WTC11 (cell line): Measurements from ENCODE around the gene NT5C1A. TPM values are rescaled to one million over a fixed set of nuclear protein-coding genes. Genes with fewer than 3 reads are reported as not detected.
A peak's percentile ranks its signal among the peaks of the same experiment; 100 is the strongest.

Source experiments
- ATAC-seq: fragments of 200-7000 bp; cut with Tn5 transposase; 2 replicates; pipeline ENCODE4 v1.10.0; 2021; ENCODE audit warnings: mild to moderate bottlenecking, moderate library complexity
- CTCF ChIA-PET: fragments of 300-600 bp; sonication (Branson Sonifier 250); formaldehyde crosslinking; loops from one replicate; lab custom pipeline; 2021; ENCODE audit warnings: antibody characterized with exemption; lab: Charles Lee
- POLR2A ChIA-PET: fragments of 350-600 bp; sonication (Branson Sonifier 250); formaldehyde crosslinking; loops from one replicate; lab custom pipeline; 2021; ENCODE audit warnings: antibody characterized with exemption; lab: Charles Lee
- DNase-seq: peaks from one replicate; pipeline ENCODE4 v3.0.0; 2021; ENCODE audit warnings: low spot score
- H3K27ac Mint-ChIP-seq: 2 replicates; pipeline ENCODE4 v1.8.0; 2021; ENCODE audit warnings: mixed read lengths
- H3K27me3 Mint-ChIP-seq: 2 replicates; pipeline ENCODE4 v1.8.0; 2021; ENCODE audit warnings: low read depth, mild to moderate bottlenecking, moderate library complexity, mixed read lengths
- H3K36me3 Mint-ChIP-seq: 2 replicates; pipeline ENCODE4 v1.8.0; 2021; ENCODE audit warnings: mixed read lengths
- H3K4me1 Mint-ChIP-seq: 2 replicates; pipeline ENCODE4 v1.8.0; 2022; ENCODE audit warnings: mixed read lengths
- H3K4me3 Mint-ChIP-seq: 2 replicates; pipeline ENCODE4 v1.8.0; 2021; ENCODE audit warnings: mild to moderate bottlenecking, moderate library complexity, mixed read lengths
- H3K9me3 Mint-ChIP-seq: 2 replicates; pipeline ENCODE4 v1.8.0; 2021; ENCODE audit warnings: mixed read lengths
- ELF4 ChIP-seq: sonication (generic); formaldehyde crosslinking; IDR thresholded peaks from 2 replicates; pipeline ENCODE4 v1.8.1; 2022; ENCODE audit warnings: low read depth, mild to moderate bottlenecking, moderate library complexity, missing genetic modification reagents
- EMX1 ChIP-seq: fragments of 250-450 bp; sonication (Bioruptor Pico); IDR thresholded peaks from 2 replicates; pipeline ENCODE4 v1.8.0; 2021; ENCODE audit warnings: mild to moderate bottlenecking
- FOXK1 ChIP-seq: sonication (generic); formaldehyde crosslinking; IDR thresholded peaks from 2 replicates; pipeline ENCODE4 v1.8.0; 2022; ENCODE audit warnings: mild to moderate bottlenecking, moderate library complexity, missing genetic modification reagents
- NFYB ChIP-seq: sonication (generic); formaldehyde crosslinking; conservative IDR thresholded peaks from 2 replicates; pipeline ENCODE4 v1.8.0; 2022; ENCODE audit warnings: low read depth, missing genetic modification reagents
- NR2C2 ChIP-seq: sonication (generic); formaldehyde crosslinking; IDR thresholded peaks from 2 replicates; pipeline ENCODE4 v1.8.0; 2022; ENCODE audit warnings: mild to moderate bottlenecking, missing genetic modification reagents
- OVOL2 ChIP-seq: fragments of 250-450 bp; sonication (Bioruptor Pico); IDR thresholded peaks from 2 replicates; pipeline ENCODE4 v1.9.0; 2021; ENCODE audit warnings: mild to moderate bottlenecking, borderline replicate concordance
- SMAD3 ChIP-seq: sonication (generic); formaldehyde crosslinking; IDR thresholded peaks from 2 replicates; pipeline ENCODE4 v1.8.0; 2022; ENCODE audit warnings: missing genetic modification reagents, mild to moderate bottlenecking, borderline replicate concordance
- TEAD1 ChIP-seq: sonication (generic); formaldehyde crosslinking; IDR thresholded peaks from 2 replicates; pipeline ENCODE4 v1.8.0; 2022; ENCODE audit warnings: mild to moderate bottlenecking, missing genetic modification reagents
- ZNF138 ChIP-seq: sonication (generic); formaldehyde crosslinking; conservative IDR thresholded peaks from 2 replicates; pipeline ENCODE4 v1.8.1; 2022; ENCODE audit warnings: mild to moderate bottlenecking, moderate library complexity, missing genetic modification reagents
- total RNA-seq: library from RNA; stranded (reverse); gene quantifications from 3 replicates; pipeline ENCODE4 v1.2.3, GENCODE V29; 2021
- TF ChIP-seq, protein P1 (sequence below): fragments of 200-600 bp; IDR thresholded peaks from 2 replicates; pipeline ENCODE4 v1.8.0; 2022; ENCODE audit warnings: antibody characterized with exemption
- TF ChIP-seq, protein P2 (sequence below): fragments of 250-450 bp; sonication (Bioruptor Pico); conservative IDR thresholded peaks from 2 replicates; pipeline ENCODE4 v1.9.0; 2021; ENCODE audit warnings: mild to moderate bottlenecking
- TF ChIP-seq, protein P3 (sequence below): fragments of 250-450 bp; sonication (Bioruptor Pico); IDR thresholded peaks from 2 replicates; pipeline ENCODE4 v1.9.0; 2021; ENCODE audit warnings: mild to moderate bottlenecking, borderline replicate concordance
- TF ChIP-seq, protein P4 (sequence below): sonication (generic); formaldehyde crosslinking; IDR thresholded peaks from 2 replicates; pipeline ENCODE4 v1.8.1; 2023; ENCODE audit warnings: mild to moderate bottlenecking, missing genetic modification reagents
- TF ChIP-seq, protein P5 (sequence below): fragments of 250-450 bp; sonication (Bioruptor Pico); IDR thresholded peaks from 2 replicates; pipeline ENCODE4 v1.9.0; 2021; ENCODE audit warnings: moderate library complexity, mild to moderate bottlenecking, inconsistent platforms, borderline replicate concordance
- TF ChIP-seq, protein P6 (sequence below): sonication (generic); formaldehyde crosslinking; IDR thresholded peaks from 2 replicates; pipeline ENCODE4 v1.8.0; 2022; ENCODE audit warnings: mild to moderate bottlenecking, missing genetic modification reagents
- TF ChIP-seq, protein P7 (sequence below): sonication (generic); formaldehyde crosslinking; IDR thresholded peaks from 2 replicates; pipeline ENCODE4 v1.8.0; 2023; ENCODE audit warnings: mild to moderate bottlenecking, missing genetic modification reagents
- TF ChIP-seq, protein P8 (sequence below): sonication (generic); formaldehyde crosslinking; conservative IDR thresholded peaks from 2 replicates; pipeline ENCODE4 v1.8.1; 2022; ENCODE audit warnings: mild to moderate bottlenecking, missing genetic modification reagents
- TF ChIP-seq, protein P9 (sequence below): sonication (generic); formaldehyde crosslinking; IDR thresholded peaks from 2 replicates; pipeline ENCODE4 v1.8.1; 2022; ENCODE audit warnings: missing genetic modification reagents, borderline replicate concordance

The NT5C1A gene
- total RNA-seq, 1 experiment from 2014 or later = not detected

DNA sequence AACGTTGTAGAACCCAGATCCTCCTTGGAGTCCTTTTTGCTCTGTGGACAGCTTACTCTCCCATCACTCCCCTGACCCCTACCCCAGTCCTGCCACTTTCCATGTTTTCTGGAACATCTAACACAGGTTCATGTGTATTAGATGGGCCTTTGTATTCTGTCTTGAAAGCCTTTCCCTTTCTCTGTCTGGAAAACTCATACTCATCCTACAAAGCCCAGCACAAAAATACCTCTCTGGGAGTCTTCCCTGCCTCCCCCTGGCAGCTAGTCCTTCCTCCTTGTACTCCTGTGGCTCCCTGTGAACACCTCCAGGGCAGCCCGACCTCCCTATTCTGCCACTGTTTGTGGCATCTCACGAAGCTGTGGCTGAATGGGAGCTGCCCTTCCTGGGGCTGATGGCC lies 24.7 kb downstream of the NT5C1A start (continued):
- TF ChIP-seq, protein P1, sequence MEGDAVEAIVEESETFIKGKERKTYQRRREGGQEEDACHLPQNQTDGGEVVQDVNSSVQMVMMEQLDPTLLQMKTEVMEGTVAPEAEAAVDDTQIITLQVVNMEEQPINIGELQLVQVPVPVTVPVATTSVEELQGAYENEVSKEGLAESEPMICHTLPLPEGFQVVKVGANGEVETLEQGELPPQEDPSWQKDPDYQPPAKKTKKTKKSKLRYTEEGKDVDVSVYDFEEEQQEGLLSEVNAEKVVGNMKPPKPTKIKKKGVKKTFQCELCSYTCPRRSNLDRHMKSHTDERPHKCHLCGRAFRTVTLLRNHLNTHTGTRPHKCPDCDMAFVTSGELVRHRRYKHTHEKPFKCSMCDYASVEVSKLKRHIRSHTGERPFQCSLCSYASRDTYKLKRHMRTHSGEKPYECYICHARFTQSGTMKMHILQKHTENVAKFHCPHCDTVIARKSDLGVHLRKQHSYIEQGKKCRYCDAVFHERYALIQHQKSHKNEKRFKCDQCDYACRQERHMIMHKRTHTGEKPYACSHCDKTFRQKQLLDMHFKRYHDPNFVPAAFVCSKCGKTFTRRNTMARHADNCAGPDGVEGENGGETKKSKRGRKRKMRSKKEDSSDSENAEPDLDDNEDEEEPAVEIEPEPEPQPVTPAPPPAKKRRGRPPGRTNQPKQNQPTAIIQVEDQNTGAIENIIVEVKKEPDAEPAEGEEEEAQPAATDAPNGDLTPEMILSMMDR = no peak
- TF ChIP-seq, protein P2, sequence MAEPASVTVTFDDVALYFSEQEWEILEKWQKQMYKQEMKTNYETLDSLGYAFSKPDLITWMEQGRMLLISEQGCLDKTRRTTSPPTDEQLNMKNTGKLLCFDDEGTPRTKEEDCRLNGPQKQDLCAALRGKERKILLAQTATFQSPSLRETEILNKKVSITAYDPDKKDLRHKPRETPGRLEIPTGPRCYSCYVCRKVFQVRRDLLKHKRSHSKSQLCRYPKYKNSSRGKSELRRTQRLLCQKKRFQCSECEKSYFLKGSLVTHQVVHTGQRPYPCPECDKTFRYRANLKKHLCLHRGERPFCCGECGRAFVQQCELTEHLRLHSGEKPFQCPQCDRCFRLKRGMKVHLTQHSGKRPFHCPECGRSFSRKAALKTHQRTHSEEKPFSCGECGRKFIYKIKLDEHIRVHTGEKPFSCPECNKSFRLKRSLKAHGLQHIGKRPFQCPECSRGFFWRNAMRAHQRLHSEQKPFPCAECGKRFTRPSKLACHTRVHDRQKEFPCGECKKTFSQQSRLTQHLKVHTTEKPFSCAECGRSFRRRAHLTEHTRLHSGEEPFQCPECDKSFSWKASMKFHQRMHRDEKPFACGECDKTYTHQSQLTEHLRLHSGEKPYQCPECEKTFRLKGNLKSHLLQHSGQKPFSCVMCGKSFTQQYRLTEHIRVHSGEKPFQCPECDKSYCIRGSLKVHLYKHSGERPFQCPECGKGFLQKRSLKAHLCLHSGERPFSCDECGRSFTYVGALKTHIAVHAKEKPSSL (CRISPR knock-in tag) = no peak
- TF ChIP-seq OVOL2 (CRISPR knock-in tag) = no peak
- TF ChIP-seq, protein P3, sequence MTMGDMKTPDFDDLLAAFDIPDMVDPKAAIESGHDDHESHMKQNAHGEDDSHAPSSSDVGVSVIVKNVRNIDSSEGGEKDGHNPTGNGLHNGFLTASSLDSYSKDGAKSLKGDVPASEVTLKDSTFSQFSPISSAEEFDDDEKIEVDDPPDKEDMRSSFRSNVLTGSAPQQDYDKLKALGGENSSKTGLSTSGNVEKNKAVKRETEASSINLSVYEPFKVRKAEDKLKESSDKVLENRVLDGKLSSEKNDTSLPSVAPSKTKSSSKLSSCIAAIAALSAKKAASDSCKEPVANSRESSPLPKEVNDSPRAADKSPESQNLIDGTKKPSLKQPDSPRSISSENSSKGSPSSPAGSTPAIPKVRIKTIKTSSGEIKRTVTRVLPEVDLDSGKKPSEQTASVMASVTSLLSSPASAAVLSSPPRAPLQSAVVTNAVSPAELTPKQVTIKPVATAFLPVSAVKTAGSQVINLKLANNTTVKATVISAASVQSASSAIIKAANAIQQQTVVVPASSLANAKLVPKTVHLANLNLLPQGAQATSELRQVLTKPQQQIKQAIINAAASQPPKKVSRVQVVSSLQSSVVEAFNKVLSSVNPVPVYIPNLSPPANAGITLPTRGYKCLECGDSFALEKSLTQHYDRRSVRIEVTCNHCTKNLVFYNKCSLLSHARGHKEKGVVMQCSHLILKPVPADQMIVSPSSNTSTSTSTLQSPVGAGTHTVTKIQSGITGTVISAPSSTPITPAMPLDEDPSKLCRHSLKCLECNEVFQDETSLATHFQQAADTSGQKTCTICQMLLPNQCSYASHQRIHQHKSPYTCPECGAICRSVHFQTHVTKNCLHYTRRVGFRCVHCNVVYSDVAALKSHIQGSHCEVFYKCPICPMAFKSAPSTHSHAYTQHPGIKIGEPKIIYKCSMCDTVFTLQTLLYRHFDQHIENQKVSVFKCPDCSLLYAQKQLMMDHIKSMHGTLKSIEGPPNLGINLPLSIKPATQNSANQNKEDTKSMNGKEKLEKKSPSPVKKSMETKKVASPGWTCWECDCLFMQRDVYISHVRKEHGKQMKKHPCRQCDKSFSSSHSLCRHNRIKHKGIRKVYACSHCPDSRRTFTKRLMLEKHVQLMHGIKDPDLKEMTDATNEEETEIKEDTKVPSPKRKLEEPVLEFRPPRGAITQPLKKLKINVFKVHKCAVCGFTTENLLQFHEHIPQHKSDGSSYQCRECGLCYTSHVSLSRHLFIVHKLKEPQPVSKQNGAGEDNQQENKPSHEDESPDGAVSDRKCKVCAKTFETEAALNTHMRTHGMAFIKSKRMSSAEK (CRISPR knock-in tag) = no peak
- TF ChIP-seq, protein P4, sequence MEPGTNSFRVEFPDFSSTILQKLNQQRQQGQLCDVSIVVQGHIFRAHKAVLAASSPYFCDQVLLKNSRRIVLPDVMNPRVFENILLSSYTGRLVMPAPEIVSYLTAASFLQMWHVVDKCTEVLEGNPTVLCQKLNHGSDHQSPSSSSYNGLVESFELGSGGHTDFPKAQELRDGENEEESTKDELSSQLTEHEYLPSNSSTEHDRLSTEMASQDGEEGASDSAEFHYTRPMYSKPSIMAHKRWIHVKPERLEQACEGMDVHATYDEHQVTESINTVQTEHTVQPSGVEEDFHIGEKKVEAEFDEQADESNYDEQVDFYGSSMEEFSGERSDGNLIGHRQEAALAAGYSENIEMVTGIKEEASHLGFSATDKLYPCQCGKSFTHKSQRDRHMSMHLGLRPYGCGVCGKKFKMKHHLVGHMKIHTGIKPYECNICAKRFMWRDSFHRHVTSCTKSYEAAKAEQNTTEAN = no peak

DNA sequence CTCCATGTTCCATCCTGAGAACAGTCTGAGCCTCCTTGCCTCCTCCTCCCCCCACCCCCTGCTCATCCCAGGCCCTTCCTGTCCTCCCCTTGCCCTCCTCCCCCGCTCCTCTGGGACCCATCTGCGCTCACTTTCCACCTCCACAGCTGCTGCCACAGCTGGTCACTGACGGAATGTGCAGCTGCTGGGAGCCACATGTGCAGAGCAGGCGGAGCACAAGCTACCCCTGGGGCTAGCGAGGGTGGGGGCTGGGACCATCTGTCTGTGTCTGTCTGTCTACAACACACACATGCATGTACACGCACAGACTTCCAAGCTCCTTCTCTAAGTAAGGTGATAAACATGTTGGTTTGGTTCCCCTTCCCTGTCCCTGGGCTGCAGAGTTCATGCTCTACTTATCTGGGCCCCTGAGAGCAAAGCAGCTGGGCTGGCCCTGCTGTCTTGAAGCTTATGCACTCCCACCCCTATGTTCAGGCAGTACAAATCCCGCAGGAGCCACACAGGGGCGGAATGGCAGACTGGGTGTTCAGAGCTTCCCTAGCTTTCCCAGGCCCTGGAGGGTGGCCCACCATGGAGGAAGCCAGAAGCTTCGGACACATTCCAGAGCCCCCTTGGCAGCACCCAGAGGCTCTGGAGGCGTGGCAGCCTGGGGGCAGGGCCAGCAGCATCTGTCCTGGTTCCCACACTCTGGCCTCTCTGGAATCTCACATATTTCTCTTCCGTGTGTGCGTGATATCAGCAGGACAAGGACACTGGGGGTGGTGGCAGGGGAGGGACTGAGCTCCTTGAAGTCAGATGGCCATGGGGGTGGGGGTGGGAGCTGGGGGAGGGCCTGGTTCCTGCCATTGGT lies 25.4 kb downstream of the NT5C1A start:
- ChIA-PET CTCF (interaction anchor here (0.6 to 4.9 kb wide), 17 partner anchors 12 to 669 kb away, joined by 3 to 61 read pairs (median 4); partner anchors contain the start of genes HPCAL4 and NT5C1A), POLR2A (interaction anchor here (0.6 to 1.3 kb wide), 5 partner anchors 13 to 230 kb away, joined by 3 to 6 read pairs (median 4); no protein-coding TSS in a partner anchor)
- Mint-ChIP-seq H3K27me3 (peaks cover 80% of the 10 kb centered on the region), H3K4me3 (no peak overlapping the region), H3K36me3 (no peaks in the 10 kb centered on the region), H3K9me3 (no peaks in the 10 kb centered on the region), H3K4me1 (peaks cover 14% of the 10 kb centered on the region), H3K27ac (no peak overlapping the region)
- ATAC-seq = peak; percentile 84
- DNase-seq = peak; percentile 68
- TF ChIP-seq NFYB = no peak
- no peak for TF ChIP-seq ELF4
- TF ChIP-seq, protein P5, sequence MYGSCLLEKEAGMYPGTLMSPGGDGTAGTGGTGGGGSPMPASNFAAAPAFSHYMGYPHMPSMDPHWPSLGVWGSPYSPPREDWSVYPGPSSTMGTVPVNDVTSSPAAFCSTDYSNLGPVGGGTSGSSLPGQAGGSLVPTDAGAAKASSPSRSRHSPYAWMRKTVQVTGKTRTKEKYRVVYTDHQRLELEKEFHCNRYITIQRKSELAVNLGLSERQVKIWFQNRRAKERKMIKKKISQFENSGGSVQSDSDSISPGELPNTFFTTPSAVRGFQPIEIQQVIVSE (CRISPR knock-in tag) = no peak
- no peak for TF ChIP-seq NR2C2
- TF ChIP-seq FOXK1 (CRISPR knock-in tag) = no peak
- TF ChIP-seq, protein P6, sequence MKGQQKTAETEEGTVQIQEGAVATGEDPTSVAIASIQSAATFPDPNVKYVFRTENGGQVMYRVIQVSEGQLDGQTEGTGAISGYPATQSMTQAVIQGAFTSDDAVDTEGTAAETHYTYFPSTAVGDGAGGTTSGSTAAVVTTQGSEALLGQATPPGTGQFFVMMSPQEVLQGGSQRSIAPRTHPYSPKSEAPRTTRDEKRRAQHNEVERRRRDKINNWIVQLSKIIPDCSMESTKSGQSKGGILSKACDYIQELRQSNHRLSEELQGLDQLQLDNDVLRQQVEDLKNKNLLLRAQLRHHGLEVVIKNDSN (CRISPR knock-in tag) = no peak
- TF ChIP-seq, protein P7, sequence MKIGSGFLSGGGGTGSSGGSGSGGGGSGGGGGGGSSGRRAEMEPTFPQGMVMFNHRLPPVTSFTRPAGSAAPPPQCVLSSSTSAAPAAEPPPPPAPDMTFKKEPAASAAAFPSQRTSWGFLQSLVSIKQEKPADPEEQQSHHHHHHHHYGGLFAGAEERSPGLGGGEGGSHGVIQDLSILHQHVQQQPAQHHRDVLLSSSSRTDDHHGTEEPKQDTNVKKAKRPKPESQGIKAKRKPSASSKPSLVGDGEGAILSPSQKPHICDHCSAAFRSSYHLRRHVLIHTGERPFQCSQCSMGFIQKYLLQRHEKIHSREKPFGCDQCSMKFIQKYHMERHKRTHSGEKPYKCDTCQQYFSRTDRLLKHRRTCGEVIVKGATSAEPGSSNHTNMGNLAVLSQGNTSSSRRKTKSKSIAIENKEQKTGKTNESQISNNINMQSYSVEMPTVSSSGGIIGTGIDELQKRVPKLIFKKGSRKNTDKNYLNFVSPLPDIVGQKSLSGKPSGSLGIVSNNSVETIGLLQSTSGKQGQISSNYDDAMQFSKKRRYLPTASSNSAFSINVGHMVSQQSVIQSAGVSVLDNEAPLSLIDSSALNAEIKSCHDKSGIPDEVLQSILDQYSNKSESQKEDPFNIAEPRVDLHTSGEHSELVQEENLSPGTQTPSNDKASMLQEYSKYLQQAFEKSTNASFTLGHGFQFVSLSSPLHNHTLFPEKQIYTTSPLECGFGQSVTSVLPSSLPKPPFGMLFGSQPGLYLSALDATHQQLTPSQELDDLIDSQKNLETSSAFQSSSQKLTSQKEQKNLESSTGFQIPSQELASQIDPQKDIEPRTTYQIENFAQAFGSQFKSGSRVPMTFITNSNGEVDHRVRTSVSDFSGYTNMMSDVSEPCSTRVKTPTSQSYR (CRISPR knock-in tag) = peak; percentile 45; the same call in 1 of the 2 replicates
- no peak for TF ChIP-seq SMAD3 (CRISPR knock-in tag)
- TF ChIP-seq, protein P8, sequence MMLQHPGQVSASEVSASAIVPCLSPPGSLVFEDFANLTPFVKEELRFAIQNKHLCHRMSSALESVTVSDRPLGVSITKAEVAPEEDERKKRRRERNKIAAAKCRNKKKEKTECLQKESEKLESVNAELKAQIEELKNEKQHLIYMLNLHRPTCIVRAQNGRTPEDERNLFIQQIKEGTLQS = no peak
- TF ChIP-seq ZNF138 (CRISPR knock-in tag) = no peak
- no peak for TF ChIP-seq EMX1 (CRISPR knock-in tag)
- no peak for TF ChIP-seq TEAD1 (CRISPR knock-in tag)
- TF ChIP-seq, protein P9, sequence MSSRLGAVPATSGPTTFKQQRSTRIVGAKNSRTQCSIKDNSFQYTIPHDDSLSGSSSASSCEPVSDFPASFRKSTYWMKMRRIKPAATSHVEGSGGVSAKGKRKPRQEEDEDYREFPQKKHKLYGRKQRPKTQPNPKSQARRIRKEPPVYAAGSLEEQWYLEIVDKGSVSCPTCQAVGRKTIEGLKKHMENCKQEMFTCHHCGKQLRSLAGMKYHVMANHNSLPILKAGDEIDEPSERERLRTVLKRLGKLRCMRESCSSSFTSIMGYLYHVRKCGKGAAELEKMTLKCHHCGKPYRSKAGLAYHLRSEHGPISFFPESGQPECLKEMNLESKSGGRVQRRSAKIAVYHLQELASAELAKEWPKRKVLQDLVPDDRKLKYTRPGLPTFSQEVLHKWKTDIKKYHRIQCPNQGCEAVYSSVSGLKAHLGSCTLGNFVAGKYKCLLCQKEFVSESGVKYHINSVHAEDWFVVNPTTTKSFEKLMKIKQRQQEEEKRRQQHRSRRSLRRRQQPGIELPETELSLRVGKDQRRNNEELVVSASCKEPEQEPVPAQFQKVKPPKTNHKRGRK (CRISPR knock-in tag) = no peak
